DND-41 (cell line): ENCODE measurements around the gene EP400.

Experiments used
- ATAC-seq: fragments of 200-7000 bp; cut with Tn5 transposase; 3 replicates; pipeline ENCODE4 v1.9.1; 2021; ENCODE audit warnings: low read depth; ENCODE audit not compliant: insufficient read depth
- DNase-seq: peaks from one replicate; pipeline ENCODE4 v3.0.0-alpha.2; 2020
- H2AFZ ChIP-seq: 2 replicates; pipeline ENCODE4 v1.6.0; 2012; ENCODE audit warnings: low read depth, low read length
- H3K27ac ChIP-seq: 2 replicates; pipeline ENCODE4 v1.5.1; 2012; ENCODE audit warnings: low read length, inconsistent platforms
- H3K27me3 ChIP-seq: fragments of 200-600 bp; sonication (generic); 2 replicates; pipeline ENCODE4 v1.6.0; 2012; ENCODE audit warnings: low read length, mild to moderate bottlenecking, inconsistent platforms; ENCODE audit not compliant: insufficient read depth, poor library complexity
- H3K36me3 ChIP-seq: 2 replicates; pipeline ENCODE4 v1.5.1; 2012; ENCODE audit warnings: low read length, inconsistent platforms; ENCODE audit not compliant: insufficient read depth
- H3K4me1 ChIP-seq: 2 replicates; pipeline ENCODE4 v1.5.1; 2012; ENCODE audit warnings: mild to moderate bottlenecking, low read length; ENCODE audit not compliant: insufficient read depth
- H3K4me2 ChIP-seq: 2 replicates; pipeline ENCODE4 v1.6.0; 2012; ENCODE audit warnings: mild to moderate bottlenecking, moderate library complexity, low read length, inconsistent platforms; ENCODE audit not compliant: insufficient read depth
- H3K4me3 ChIP-seq, 2 experiments: fragments of 200-600 bp in 1 of 2; shearing (Covaris generic) in 1 of 2; 2 replicates each; pipeline ENCODE4 v1.5.1; 2012 to 2016; ENCODE audit warnings: inconsistent platforms in 2 of 2, low read length in 2 of 2, mild to moderate bottlenecking in 2 of 2, low read depth in 1 of 2, moderate library complexity in 1 of 2
- H3K79me2 ChIP-seq: 2 replicates; pipeline ENCODE4 v1.6.0; 2012; ENCODE audit warnings: low read length, inconsistent platforms; ENCODE audit not compliant: insufficient read depth
- H3K9ac ChIP-seq: 2 replicates; pipeline ENCODE4 v1.6.0; 2012; ENCODE audit warnings: low read depth, mild to moderate bottlenecking, inconsistent platforms, low read length, moderate library complexity
- H3K9me3 ChIP-seq: 2 replicates; pipeline ENCODE4 v1.5.1; 2012; ENCODE audit warnings: low read length, moderate library complexity, mild to moderate bottlenecking, inconsistent platforms; ENCODE audit not compliant: insufficient read depth, severe bottlenecking
- H4K20me1 ChIP-seq: 2 replicates; pipeline ENCODE4 v1.6.0; 2012; ENCODE audit warnings: low read length; ENCODE audit not compliant: insufficient read depth
- EZH2 ChIP-seq: IDR thresholded peaks from 3 replicates; pipeline ENCODE4 v1.6.1; 2012; ENCODE audit warnings: borderline replicate concordance, low read depth, mild to moderate bottlenecking, moderate library complexity, low read length, inconsistent platforms; ENCODE audit not compliant: severe bottlenecking
- TF ChIP-seq, protein P1 (sequence below): IDR thresholded peaks from 2 replicates; pipeline ENCODE4 v1.5.1; 2012; ENCODE audit warnings: borderline replicate concordance, low read length, moderate library complexity, mild to moderate bottlenecking; ENCODE audit not compliant: poor library complexity, severe bottlenecking; ENCODE audit errors: extremely low read depth

The EP400 gene

DNA sequence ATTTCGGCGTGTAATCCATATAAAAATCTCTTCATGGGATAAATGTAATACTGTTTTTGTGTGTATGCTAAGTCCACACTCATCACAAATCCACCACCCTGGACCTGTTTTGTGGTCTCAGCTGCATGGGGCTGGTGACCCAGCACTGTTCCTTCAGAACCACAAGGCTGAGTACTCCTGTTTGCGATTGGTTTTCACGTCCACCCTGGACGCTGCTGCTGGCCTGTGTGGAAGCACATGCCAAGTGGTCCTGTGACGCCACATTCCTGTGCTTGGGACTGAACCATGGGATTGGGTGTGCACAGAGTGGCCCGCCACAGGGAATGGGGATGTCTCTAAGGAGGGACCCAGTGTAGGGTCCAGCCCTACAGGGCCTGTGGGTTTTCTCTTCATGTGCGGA is 16.4 kb upstream of the EP400 start:
- Histone ChIP-seq H3K4me3 (no peak overlapping the region), H3K4me1 (peaks cover 20% of the 10 kb centered on the region), H3K36me3 (peaks cover 60% of the 10 kb centered on the region), H3K9ac (no peak overlapping the region), H2AFZ (no peak overlapping the region), H3K27ac (no peak overlapping the region), H3K4me2 (no peak overlapping the region), H4K20me1 (peaks cover 23% of the 10 kb centered on the region), H3K27me3 (no peaks in the 10 kb centered on the region), H3K79me2 (peaks cover 28% of the 10 kb centered on the region), H3K9me3 (no peaks in the 10 kb centered on the region)
- TF ChIP-seq, protein P1, sequence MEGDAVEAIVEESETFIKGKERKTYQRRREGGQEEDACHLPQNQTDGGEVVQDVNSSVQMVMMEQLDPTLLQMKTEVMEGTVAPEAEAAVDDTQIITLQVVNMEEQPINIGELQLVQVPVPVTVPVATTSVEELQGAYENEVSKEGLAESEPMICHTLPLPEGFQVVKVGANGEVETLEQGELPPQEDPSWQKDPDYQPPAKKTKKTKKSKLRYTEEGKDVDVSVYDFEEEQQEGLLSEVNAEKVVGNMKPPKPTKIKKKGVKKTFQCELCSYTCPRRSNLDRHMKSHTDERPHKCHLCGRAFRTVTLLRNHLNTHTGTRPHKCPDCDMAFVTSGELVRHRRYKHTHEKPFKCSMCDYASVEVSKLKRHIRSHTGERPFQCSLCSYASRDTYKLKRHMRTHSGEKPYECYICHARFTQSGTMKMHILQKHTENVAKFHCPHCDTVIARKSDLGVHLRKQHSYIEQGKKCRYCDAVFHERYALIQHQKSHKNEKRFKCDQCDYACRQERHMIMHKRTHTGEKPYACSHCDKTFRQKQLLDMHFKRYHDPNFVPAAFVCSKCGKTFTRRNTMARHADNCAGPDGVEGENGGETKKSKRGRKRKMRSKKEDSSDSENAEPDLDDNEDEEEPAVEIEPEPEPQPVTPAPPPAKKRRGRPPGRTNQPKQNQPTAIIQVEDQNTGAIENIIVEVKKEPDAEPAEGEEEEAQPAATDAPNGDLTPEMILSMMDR = no peak
- TF ChIP-seq EZH2 = no peak
- no peak for ATAC-seq
- no peak for DNase-seq

DNA sequence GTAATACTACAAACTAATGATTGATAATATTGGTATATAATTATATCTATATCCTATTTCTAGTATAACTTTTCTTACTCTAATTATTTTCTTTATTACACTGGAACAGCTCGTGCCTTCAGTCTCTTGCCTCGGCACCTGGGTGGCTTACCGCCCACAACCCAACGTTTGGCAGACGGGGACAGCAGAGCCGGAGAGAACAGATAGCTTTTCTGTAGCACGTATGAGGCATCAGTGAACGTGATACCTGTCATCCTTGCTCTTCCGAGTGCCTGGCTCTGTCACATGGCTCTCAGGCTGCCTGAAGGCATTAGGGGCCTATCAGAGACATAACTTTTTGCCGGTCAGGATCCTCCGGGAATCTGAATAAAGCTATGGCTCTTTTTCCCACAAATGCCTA is 15.2 kb upstream of the EP400 start:
- no peaks in the 10 kb centered on the region for H3K9me3 ChIP-seq
- no peak overlapping the region for H2AFZ ChIP-seq
- peaks cover 23% of the 10 kb centered on the region for H3K79me2 ChIP-seq
- no peak overlapping the region for H3K9ac ChIP-seq
- DNase-seq (no peak), ATAC-seq (no peak)
- H3K4me1 ChIP-seq = peaks cover 16% of the 10 kb centered on the region
- H3K36me3 ChIP-seq = peaks cover 68% of the 10 kb centered on the region
- no peak overlapping the region for H3K4me2 ChIP-seq
- peaks cover 26% of the 10 kb centered on the region for H4K20me1 ChIP-seq
- H3K27ac ChIP-seq = no peak overlapping the region
- H3K27me3 ChIP-seq = no peaks in the 10 kb centered on the region
- TF ChIP-seq, protein P1 = no peak
- no peak for TF ChIP-seq EZH2
- no peak overlapping the region for H3K4me3 ChIP-seq

DNA sequence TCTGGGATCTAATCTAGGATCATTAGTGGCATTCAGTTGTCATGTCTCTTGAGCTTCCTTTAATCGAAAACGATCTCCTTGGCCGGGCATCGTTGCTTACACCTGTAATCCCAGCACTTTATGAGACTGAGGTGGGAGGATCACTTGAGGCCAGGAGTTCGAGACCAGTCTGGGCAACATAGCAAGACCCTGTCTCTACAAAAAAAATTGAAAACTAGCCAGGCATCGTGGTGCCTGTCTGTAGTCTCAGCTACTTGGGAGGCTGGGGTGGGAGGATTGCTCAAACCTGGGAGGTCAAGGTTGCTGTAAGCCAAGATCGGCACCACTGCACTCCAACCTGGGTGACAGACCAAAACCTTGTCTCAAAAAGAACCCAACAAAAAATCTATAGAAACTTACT is 11.7 kb upstream of the EP400 start:
- H3K9me3 ChIP-seq = no peaks in the 10 kb centered on the region
- no peak for ATAC-seq
- H3K9ac ChIP-seq = no peak overlapping the region
- TF ChIP-seq, protein P1 = no peak
- no peak for TF ChIP-seq EZH2
- peaks cover 2% of the 10 kb centered on the region; the same call in 1 of the 2 replicates for H3K79me2 ChIP-seq
- H4K20me1 ChIP-seq = peaks cover 20% of the 10 kb centered on the region
- no peaks in the 10 kb centered on the region for H3K27me3 ChIP-seq
- no peak overlapping the region for H2AFZ ChIP-seq
- H3K4me1 ChIP-seq = no peaks in the 10 kb centered on the region
- no peak overlapping the region for H3K4me3 ChIP-seq
- no peak overlapping the region for H3K4me2 ChIP-seq
- DNase-seq = no peak
- H3K36me3 ChIP-seq = peaks cover 72% of the 10 kb centered on the region
- H3K27ac ChIP-seq = no peak overlapping the region

DNA sequence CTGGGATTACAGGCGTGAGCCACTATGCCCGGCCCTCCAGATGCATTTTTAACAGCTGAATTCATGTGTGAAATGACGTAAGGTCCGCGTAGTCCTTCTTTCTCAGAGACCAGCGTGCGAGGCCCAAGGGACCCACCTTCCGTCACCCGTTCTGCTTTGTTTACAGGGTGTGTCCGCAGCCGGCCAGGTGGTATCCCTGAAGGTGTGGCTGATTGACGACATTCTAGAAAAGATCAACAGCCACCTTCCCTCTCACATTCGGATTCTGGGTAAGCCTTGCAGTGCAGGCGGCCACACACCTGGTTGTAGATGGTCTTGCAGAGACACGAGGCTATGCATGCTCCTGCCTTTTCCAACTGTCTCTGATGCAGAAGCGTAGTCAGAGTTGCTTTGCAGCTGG is 10.7 kb upstream of the EP400 start:
- H3K36me3 ChIP-seq = peaks cover 72% of the 10 kb centered on the region
- no peak overlapping the region for H3K9ac ChIP-seq
- no peaks in the 10 kb centered on the region for H3K9me3 ChIP-seq
- no peak for DNase-seq
- no peaks in the 10 kb centered on the region for H3K4me1 ChIP-seq
- peaks cover 2% of the 10 kb centered on the region; the same call in 1 of the 2 replicates for H3K79me2 ChIP-seq
- ATAC-seq = no peak
- no peak overlapping the region for H3K27ac ChIP-seq
- H3K27me3 ChIP-seq = no peaks in the 10 kb centered on the region
- H2AFZ ChIP-seq = no peak overlapping the region
- TF ChIP-seq, protein P1 = no peak
- TF ChIP-seq EZH2 = no peak
- peaks cover 18% of the 10 kb centered on the region for H4K20me1 ChIP-seq
- no peak overlapping the region for H3K4me3 ChIP-seq
- H3K4me2 ChIP-seq = no peak overlapping the region
